K562 (cell line): ENCODE measurements around the gene DHX40. TPM values are rescaled to one million over a fixed set of nuclear protein-coding genes. Genes with fewer than 3 reads are reported as not detected.

Experiments used
- ATAC-seq: fragments of 200-7000 bp; cut with Tn5 transposase; 3 replicates; pipeline ENCODE4 v1.9.1; 2020; ENCODE audit warnings: moderate library complexity
- BruUV-seq: library from RNA; stranded (reverse); fragments of 400-500 nt; replicated peaks from 2 replicates; lab custom pipeline; 2021; lab: Mats Ljungman, UMichigan
- CTCF ChIA-PET: fragments of 300-600 bp; formaldehyde crosslinking; extraction: SDS; loops from one replicate; lab custom pipeline; 2021; ENCODE audit warnings: low intra/inter-chr PET ratio; lab: Yijun Ruan, JAX
- POLR2A ChIA-PET: fragments of 300-600, 350-650 bp; sonication (Branson Sonifier 250); formaldehyde crosslinking; extraction: SDS; loops from one replicate; lab custom pipeline; 2021; ENCODE audit warnings: antibody characterized with exemption, inconsistent platforms; lab: Yijun Ruan, JAX
- DNase-seq, 4 experiments: peaks; one replicate each; pipeline versions ENCODE4 v3.0.0 to v3.0.0-alpha.2; 2011 to 2018; ENCODE audit warnings: low spot score in 3 of 4, mixed read lengths in 3 of 4; ENCODE audit errors: extremely low read depth in 1 of 4
- FAIRE-seq: peaks from 2 replicates; lab custom pipeline; 2011; peaks lifted over from hg19 to GRCh38; lab: Jason Lieb, UNC
- H2AFZ ChIP-seq: 2 replicates; pipeline ENCODE4 v1.6.0; 2011; ENCODE audit warnings: low read depth, low read length, control low read depth, inconsistent platforms
- H3K27ac ChIP-seq: fragments of 200-600 bp; 3 replicates; pipeline ENCODE4 v1.8.0; 2011; ENCODE audit warnings: low read depth, mild to moderate bottlenecking, control low read depth, inconsistent platforms, low read length, moderate library complexity, mixed read lengths; ENCODE audit errors: extremely low read depth
- H3K27me3 ChIP-seq, 2 experiments: fragments of 300-600 bp in 1 of 2; 2 replicates in 1 of 2; 3 replicates in 1 of 2; pipeline versions ENCODE4 v1.6.0 to v1.8.0; 2011; ENCODE audit warnings: inconsistent platforms in 2 of 2, low read length in 2 of 2, mild to moderate bottlenecking in 1 of 2, mixed read lengths in 1 of 2, moderate library complexity in 1 of 2; ENCODE audit not compliant: control insufficient read depth in 2 of 2, insufficient read depth in 2 of 2
- H3K36me3 ChIP-seq: fragments of 300-600 bp; 3 replicates; pipeline ENCODE4 v1.8.0; 2011; ENCODE audit warnings: mild to moderate bottlenecking, low read length, inconsistent platforms; ENCODE audit not compliant: control insufficient read depth, insufficient read depth
- H3K4me1 ChIP-seq, 2 experiments: fragments of 200-600 bp in 1 of 2; replicated peaks in 1 of 2; 2 replicates in 1 of 2; 3 replicates in 1 of 2; pipeline versions ENCODE4 v1.5.1 to v1.8.0; 2011; ENCODE audit warnings: inconsistent platforms in 2 of 2, low read length in 2 of 2, mild to moderate bottlenecking in 1 of 2, mixed read lengths in 1 of 2, moderate library complexity in 1 of 2; ENCODE audit not compliant: control insufficient read depth in 2 of 2, insufficient read depth in 2 of 2
- H3K4me2 ChIP-seq: 2 replicates; pipeline ENCODE4 v1.6.1; 2011; ENCODE audit warnings: low read length, control low read depth, inconsistent platforms, mixed read lengths; ENCODE audit not compliant: insufficient read depth
- H3K4me3 ChIP-seq: fragments of 200-600 bp; sonication (generic), shearing (Covaris generic); 2 replicates; pipeline ENCODE4 v1.5.1; 2016; ENCODE audit warnings: control low read depth, inconsistent platforms
- H3K79me2 ChIP-seq: fragments of 200-600 bp; 3 replicates; pipeline ENCODE4 v1.8.0; 2011; ENCODE audit warnings: low read length, inconsistent platforms; ENCODE audit not compliant: control insufficient read depth, insufficient read depth
- H3K9ac ChIP-seq, 2 experiments: 2 replicates each; pipeline versions ENCODE4 v1.6.0 to v1.6.1; 2011; ENCODE audit warnings: low read depth in 2 of 2, low read length in 2 of 2, control low read depth in 1 of 2, inconsistent platforms in 1 of 2, mild to moderate bottlenecking in 1 of 2, mixed read lengths in 1 of 2; ENCODE audit not compliant: insufficient read depth in 1 of 2
- H3K9me1 ChIP-seq: one replicate; pipeline ENCODE4 v1.6.0; 2011; ENCODE audit warnings: inconsistent platforms, mild to moderate bottlenecking, low read length, moderate library complexity; ENCODE audit not compliant: control insufficient read depth, insufficient read depth
- H3K9me3 ChIP-seq: replicated peaks from 2 replicates; pipeline ENCODE4 v1.5.1; 2011; ENCODE audit warnings: low read depth, low read length, inconsistent platforms; ENCODE audit not compliant: control insufficient read depth, insufficient read depth
- H4K20me1 ChIP-seq: replicated peaks from 2 replicates; pipeline ENCODE4 v1.6.1; 2011; ENCODE audit warnings: low read length, inconsistent platforms, mixed read lengths; ENCODE audit not compliant: control insufficient read depth, insufficient read depth
- ARID1B ChIP-seq: fragments of 450-650 bp; IDR thresholded peaks from 2 replicates; pipeline ENCODE4 v1.6.1; 2016; ENCODE audit warnings: antibody characterized with exemption, mild to moderate bottlenecking, inconsistent platforms
- ARNT ChIP-seq, 2 experiments: fragments of 450-650 bp; IDR thresholded peaks; 2 replicates each; pipeline ENCODE4 v1.6.1; 2016; ENCODE audit warnings: mild to moderate bottlenecking in 1 of 2
- CBFA2T3 ChIP-seq: fragments of 450-650 bp; IDR thresholded peaks from 2 replicates; pipeline ENCODE4 v1.6.1; 2017
- CXXC5 ChIP-seq: fragments of 250-450 bp; sonication (Bioruptor Pico); IDR thresholded peaks from 2 replicates; pipeline ENCODE4 v1.8.0; 2022; ENCODE audit warnings: inconsistent platforms, mild to moderate bottlenecking, moderate library complexity
- HDAC2 ChIP-seq: fragments of 450-650 bp; IDR thresholded peaks from 2 replicates; pipeline ENCODE4 v1.6.1; 2016; ENCODE audit warnings: mild to moderate bottlenecking
- ILF3 ChIP-seq: fragments of 450-650 bp; IDR thresholded peaks from 2 replicates; pipeline ENCODE4 v1.6.1; 2018; ENCODE audit warnings: antibody characterized with exemption, mild to moderate bottlenecking, moderate library complexity, borderline replicate concordance
- MEF2A ChIP-seq: IDR thresholded peaks from 2 replicates; pipeline ENCODE4 v1.6.1; 2011; ENCODE audit warnings: low read depth, mild to moderate bottlenecking, low read length, moderate library complexity; ENCODE audit not compliant: control insufficient read depth
- RBM22 ChIP-seq: fragments of 200-400 bp; formaldehyde crosslinking; IDR thresholded peaks from 2 replicates; pipeline ENCODE4 v1.6.1; 2018; ENCODE audit warnings: low read length, low read depth; ENCODE audit not compliant: poor library complexity, severe bottlenecking
- SMAD3 ChIP-seq: fragments of 450-650 bp; formaldehyde crosslinking; conservative IDR thresholded peaks from 2 replicates; pipeline ENCODE4 v1.4.0; 2020; ENCODE audit warnings: mild to moderate bottlenecking
- XRCC4 ChIP-seq: IDR thresholded peaks from one replicate; pipeline ENCODE4 v1.6.1; 2011; ENCODE audit not compliant: insufficient read depth, insufficient read length; ENCODE audit errors: extremely low read depth
- WGBS: fragments of 100-300 bp; shearing (Covaris generic); methylation state at CpG from one replicate; pipeline ENCODE4 v1.1.6; 2016; ENCODE audit warnings: low coverage, mixed read lengths; ENCODE audit not compliant: insufficient coverage; ENCODE audit errors: missing lambda C conversion rate; 5-methylcytosine and 5-hydroxymethylcytosine counted together
- in situ Hi-C: fragments of 300-500 bp; cut with MboI; formaldehyde crosslinking; loops from 4 replicates; pipeline ENCODE4 v1.15.0; 2018; ENCODE audit warnings: inconsistent platforms, mixed read lengths
- intact Hi-C: fragments of 100-400 bp; cut with micrococcal nuclease; formaldehyde crosslinking; loops from 2 replicates; pipeline ENCODE4 v1.14.2; 2022
- polyA plus RNA-seq, 8 experiments: library from polyadenylated mRNA; depleted of rRNA in 4 of 8; stranded (reverse) in 5 of 8; unstranded in 3 of 8; fragments of >200 nt; fragmentation: Nextera tagmentation in 2 of 8; fragmentation: Illumina TruSeq in 1 of 8; extraction: Ambion mirVana in 2 of 8; extraction: Trizol in 1 of 8; gene quantifications; 2 replicates each; pipeline versions ENCODE4 v1.2.1 to v1.2.3, GENCODE V29; 2011 to 2014; ENCODE audit warnings: inconsistent platforms in 1 of 8, missing spikeins in 1 of 8
- total RNA-seq, 7 experiments: library from RNA; depleted of rRNA in 6 of 7; stranded (reverse); fragments of >200 nt in 6 of 7; fragmentation: Illumina TruSeq in 2 of 7; extraction: Trizol in 2 of 7; gene quantifications; 2 replicates each; pipeline versions ENCODE4 v1.2.1 to v1.2.3, GENCODE V29; 2011 to 2021; ENCODE audit warnings: low replicate concordance in 1 of 7
- TF ChIP-seq, protein P1 (sequence below): fragments of 200-800 bp; sonication (Bioruptor generic); IDR thresholded peaks from 2 replicates; pipeline ENCODE4 v1.6.1; 2017; ENCODE audit warnings: missing genetic modification characterization, missing compliant biosample characterization
- TF ChIP-seq, protein P2 (sequence below), 2 experiments: fragments of 450-650 bp in 1 of 2; sonication (generic) in 1 of 2; formaldehyde crosslinking; conservative IDR thresholded peaks; 2 replicates each; pipeline versions ENCODE4 v1.4.0 to v1.8.1; 2020 to 2022; ENCODE audit warnings: mild to moderate bottlenecking in 1 of 2, missing genetic modification reagents in 1 of 2

The DHX40 gene
- total and polyA plus RNA-seq, 9 of the 15 experiments (the other 6 are each of a cell fraction or from before 2014, with no cell fraction given) = 7.2 to 38.6 (median 18.7) TPM

DNA sequence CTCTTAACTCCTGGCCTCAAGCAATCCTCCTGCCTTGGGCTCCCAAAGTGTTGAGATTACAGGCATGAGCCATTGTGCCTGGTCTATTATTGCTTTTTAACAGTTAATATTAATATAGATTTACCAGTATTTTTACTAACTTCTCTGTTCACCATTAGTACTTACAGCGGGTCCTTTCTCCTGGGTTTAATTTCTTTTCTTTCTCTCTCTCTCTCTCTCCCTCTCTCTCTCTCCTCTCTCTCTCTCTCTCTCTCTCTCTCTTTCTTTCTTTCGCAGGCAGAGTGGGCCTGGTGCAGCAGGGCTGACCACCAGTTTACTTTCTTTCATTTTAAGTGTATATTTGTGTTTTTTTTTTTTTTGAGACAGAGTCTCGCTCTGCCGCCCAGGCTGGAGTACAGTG, 14.7 kb upstream of the DHX40 start:
- ATAC-seq (no peak), FAIRE-seq (no peak), DNase-seq (no peak)
- no peaks in the 10 kb centered on the region for H3K79me2 ChIP-seq
- in situ Hi-C loops (no loop called here), intact Hi-C loops (loop anchor here (10.0 kb wide), 1 partner anchor 96 kb away; no protein-coding TSS in a partner anchor)
- H3K9me3 ChIP-seq = no peaks in the 10 kb centered on the region
- H3K4me1 ChIP-seq = peaks cover 7 to 8% of the 10 kb centered on the region in 2 experiments; a peak in 3 of 5 replicates
- H3K9ac ChIP-seq = no peak overlapping the region
- CTCF ChIA-PET = no interaction called here
- no TSS peak for BruUV-seq
- POLR2A ChIA-PET = interaction anchor here (0.7 kb wide), 1 partner anchor 9 kb away, joined by 3 read pairs; no protein-coding TSS in a partner anchor
- H3K27ac ChIP-seq = no peak overlapping the region
- H3K27me3 ChIP-seq = peaks cover 2 to 5% of the 10 kb centered on the region in 2 experiments; a peak in 3 of 5 replicates
- H4K20me1 ChIP-seq = no peaks in the 10 kb centered on the region
- no peak overlapping the region for H3K4me3 ChIP-seq
- no peaks in the 10 kb centered on the region for H3K36me3 ChIP-seq
- no peak overlapping the region for H2AFZ ChIP-seq
- H3K4me2 ChIP-seq = no peak overlapping the region
- TF ChIP-seq ILF3 (no peak), ARNT (IDR thresholded peaks at IDR 0.05) (no peak), XRCC4 (no peak)
- 89% methylated on average over 1 of the region's 4 CpGs for WGBS
- H3K9me1 ChIP-seq = no peaks in the 10 kb centered on the region

DNA sequence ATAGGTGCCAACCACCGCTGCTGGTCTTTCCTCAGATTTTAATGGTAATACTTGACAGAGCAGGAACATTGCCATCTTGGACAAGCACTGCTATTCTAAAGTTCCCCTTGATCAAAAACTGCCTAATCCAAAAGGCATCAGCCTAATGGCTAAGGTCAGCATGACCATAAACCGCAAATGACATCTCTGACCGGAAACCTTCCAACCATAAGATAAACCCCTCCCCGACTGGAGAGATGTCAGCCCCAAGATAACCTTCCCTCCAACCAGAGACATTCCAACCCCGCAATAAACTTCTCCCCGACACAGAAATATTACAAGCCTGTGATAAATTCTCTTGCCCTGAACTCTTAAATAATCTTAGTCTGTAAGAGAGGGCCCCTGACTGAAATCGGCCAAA, 7.4 kb upstream of the DHX40 start:
- H3K9ac ChIP-seq = no peak overlapping the region
- H3K4me1 ChIP-seq = peaks cover 3 to 7% of the 10 kb centered on the region in 2 experiments; a peak in 3 of 5 replicates
- H3K27me3 ChIP-seq = peaks cover 5% of the 10 kb centered on the region in 2 experiments; a peak in 3 of 5 replicates
- intact Hi-C loops (loop anchor here (2.0 to 10.0 kb wide), 2 partner anchors 103 to 247 kb away; no protein-coding TSS in a partner anchor), in situ Hi-C loops (no loop called here)
- POLR2A ChIA-PET = no interaction called here
- no TSS peak for BruUV-seq
- no peaks in the 10 kb centered on the region for H3K9me1 ChIP-seq
- FAIRE-seq (peak; percentile 40), ATAC-seq (peak; percentile 28; the same call in 1 of the 3 replicates), DNase-seq (peak in 1 of 4 experiments; percentile 41)
- H3K9me3 ChIP-seq = no peaks in the 10 kb centered on the region
- H3K4me3 ChIP-seq = no peak overlapping the region
- H3K27ac ChIP-seq = no peak overlapping the region
- H3K79me2 ChIP-seq = no peaks in the 10 kb centered on the region
- 2% methylated on average over 7 of the region's 7 CpGs for WGBS
- no peak overlapping the region for H2AFZ ChIP-seq
- CTCF ChIA-PET = interaction anchor here (1.3 to 1.5 kb wide), 2 partner anchors 31 to 37 kb away, joined by 3 to 6 read pairs; no protein-coding TSS in a partner anchor
- H4K20me1 ChIP-seq = no peaks in the 10 kb centered on the region
- no peak overlapping the region for H3K4me2 ChIP-seq
- no peaks in the 10 kb centered on the region for H3K36me3 ChIP-seq
- TF ChIP-seq, protein P1, sequence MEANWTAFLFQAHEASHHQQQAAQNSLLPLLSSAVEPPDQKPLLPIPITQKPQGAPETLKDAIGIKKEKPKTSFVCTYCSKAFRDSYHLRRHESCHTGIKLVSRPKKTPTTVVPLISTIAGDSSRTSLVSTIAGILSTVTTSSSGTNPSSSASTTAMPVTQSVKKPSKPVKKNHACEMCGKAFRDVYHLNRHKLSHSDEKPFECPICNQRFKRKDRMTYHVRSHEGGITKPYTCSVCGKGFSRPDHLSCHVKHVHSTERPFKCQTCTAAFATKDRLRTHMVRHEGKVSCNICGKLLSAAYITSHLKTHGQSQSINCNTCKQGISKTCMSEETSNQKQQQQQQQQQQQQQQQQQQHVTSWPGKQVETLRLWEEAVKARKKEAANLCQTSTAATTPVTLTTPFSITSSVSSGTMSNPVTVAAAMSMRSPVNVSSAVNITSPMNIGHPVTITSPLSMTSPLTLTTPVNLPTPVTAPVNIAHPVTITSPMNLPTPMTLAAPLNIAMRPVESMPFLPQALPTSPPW (CRISPR knock-in tag) = peak; percentile 54; the same call in 1 of the 2 replicates
- peak; percentile 72; the same call in 1 of the 2 replicates for TF ChIP-seq ARID1B
- no peak for TF ChIP-seq MEF2A
- TF ChIP-seq CBFA2T3 = peak; percentile 61
- TF ChIP-seq HDAC2 = peak; percentile 78
- peak; percentile 23; the same call in 1 of the 2 replicates for TF ChIP-seq CXXC5 (CRISPR knock-in tag)
- TF ChIP-seq, protein P2, sequence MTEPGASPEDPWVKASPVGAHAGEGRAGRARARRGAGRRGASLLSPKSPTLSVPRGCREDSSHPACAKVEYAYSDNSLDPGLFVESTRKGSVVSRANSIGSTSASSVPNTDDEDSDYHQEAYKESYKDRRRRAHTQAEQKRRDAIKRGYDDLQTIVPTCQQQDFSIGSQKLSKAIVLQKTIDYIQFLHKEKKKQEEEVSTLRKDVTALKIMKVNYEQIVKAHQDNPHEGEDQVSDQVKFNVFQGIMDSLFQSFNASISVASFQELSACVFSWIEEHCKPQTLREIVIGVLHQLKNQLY (CRISPR knock-in tag; conservative IDR thresholded peaks at IDR 0.05) = no peak
- no peak for TF ChIP-seq RBM22
- 0 out of 2 replicates have a peak, but pooled peaks have one; percentile 64 for TF ChIP-seq SMAD3 (CRISPR knock-in tag)
